Lower lobe of right lung (tissue), 2 donors: Measurements from ENCODE around the gene EVA1C. TPM values are rescaled to one million over a fixed set of nuclear protein-coding genes. Genes with fewer than 3 reads are reported as not detected.
"Not testable (repeated sequence)": the region's sequence is repeated elsewhere in the genome, so short reads cannot be mapped to it uniquely, and the experiment has no call there.

Experiments
- ATAC-seq, 2 donors: fragments of 200-7000 bp; cut with Tn5 transposase; one replicate each; pipeline ENCODE4 v1.9.1; 2020 to 2022; ENCODE audit warnings: mild to moderate bottlenecking in 2 of 2, moderate library complexity in 2 of 2
- DNase-seq: peaks from one replicate; pipeline ENCODE4 v3.0.0-alpha.2; 2020
- H3K27ac ChIP-seq: fragments of 200-600 bp; one replicate; pipeline ENCODE4 v1.8.0; 2022
- H3K27me3 ChIP-seq: fragments of 200-600 bp; one replicate; pipeline ENCODE4 v1.8.0; 2022; ENCODE audit warnings: low read depth
- H3K36me3 ChIP-seq: fragments of 200-600 bp; one replicate; pipeline ENCODE4 v1.8.0; 2022; ENCODE audit warnings: mild to moderate bottlenecking
- H3K4me1 ChIP-seq: fragments of 200-600 bp; one replicate; pipeline ENCODE4 v1.8.0; 2022
- H3K4me3 ChIP-seq: fragments of 200-600 bp; one replicate; pipeline ENCODE4 v1.8.0; 2022; ENCODE audit warnings: mild to moderate bottlenecking
- H3K9me3 ChIP-seq: fragments of 200-600 bp; one replicate; pipeline ENCODE4 v1.8.0; 2022
- CTCF ChIP-seq: fragments of 200-600 bp; IDR thresholded peaks from one replicate; pipeline ENCODE4 v1.8.0; 2022; ENCODE audit warnings: antibody characterized with exemption, mild to moderate bottlenecking
- intact Hi-C: fragments of 100-400 bp; cut with DNase I; formaldehyde crosslinking; loops from one replicate; pipeline ENCODE4 v1.11.0; 2022
- total RNA-seq: library from RNA; stranded (reverse); fragmentation: NEBNext Ultra II Directional; extraction: Animal tissue kit (Norgen Biotek cat#: 25700); gene quantifications from one replicate; pipeline ENCODE4 v1.2.1, GENCODE V29; 2021
- donor health status: DM: no; HTN: yes; CAD: no; lungs with severe emphysema.

Gene EVA1C
- total RNA-seq, 1 donor from 2014 or later, result 31.8 TPM

GRCh38 chr21:32538147-32538792, 125.8 kb downstream of the EVA1C start:
- Histone ChIP-seq H3K4me3 (no peak overlapping the region), H3K4me1 (no peaks in the 10 kb centered on the region), H3K27ac (no peak overlapping the region), H3K27me3 (no peaks in the 10 kb centered on the region), H3K9me3 (no peaks in the 10 kb centered on the region), H3K36me3 (no peaks in the 10 kb centered on the region)
- TF ChIP-seq CTCF, result no peak
- ATAC-seq (no peak), DNase-seq (no peak)
- intact Hi-C loops, result no loop called here

- DNase-seq (no peak), ATAC-seq (no peak)
- Histone ChIP-seq H3K4me1 (no peaks in the 10 kb centered on the region), H3K4me3 (no peak overlapping the region), H3K27me3 (no peaks in the 10 kb centered on the region), H3K36me3 (no peaks in the 10 kb centered on the region), H3K9me3 (no peaks in the 10 kb centered on the region), H3K27ac (no peak overlapping the region)
- no peak for TF ChIP-seq CTCF
- intact Hi-C loops, result no loop called here
Observed at GRCh38 chr21:32539378-32539777, 126.9 kb downstream of the EVA1C start.

- H3K9me3 ChIP-seq, H3K36me3 ChIP-seq, DNase-seq, H3K4me3 ChIP-seq, H3K27me3 ChIP-seq, H3K4me1 ChIP-seq, intact Hi-C loops, ATAC-seq, H3K27ac ChIP-seq: not testable (repeated sequence)
Observed at GRCh38 chr21:32543056-32543455, 130.6 kb downstream of the EVA1C start.

GRCh38 chr21:32543975-32544374, 131.5 kb downstream of the EVA1C start:
- no peak for ATAC-seq
- Histone ChIP-seq H3K27ac (no peak overlapping the region), H3K4me3 (no peak overlapping the region), H3K27me3 (no peaks in the 10 kb centered on the region), H3K36me3 (no peaks in the 10 kb centered on the region), H3K4me1 (no peaks in the 10 kb centered on the region), H3K9me3 (no peaks in the 10 kb centered on the region)
- DNase-seq, result no peak
- intact Hi-C loops, result no loop called here
- no peak for TF ChIP-seq CTCF

- TF ChIP-seq CTCF, result no peak
- DNase-seq (no peak), ATAC-seq (no peak)
- no peaks in the 10 kb centered on the region for H3K9me3 ChIP-seq
- no peak overlapping the region for H3K27ac ChIP-seq
- H3K36me3 ChIP-seq, result no peaks in the 10 kb centered on the region
- H3K4me3 ChIP-seq, result no peak overlapping the region
- intact Hi-C loops, result no loop called here
- H3K27me3 ChIP-seq, result no peaks in the 10 kb centered on the region
- no peaks in the 10 kb centered on the region for H3K4me1 ChIP-seq
Observed at GRCh38 chr21:32544697-32545096, 132.2 kb downstream of the EVA1C start.

- Histone ChIP-seq H3K4me1 (no peaks in the 10 kb centered on the region), H3K4me3 (no peak overlapping the region), H3K27ac (no peak overlapping the region), H3K27me3 (no peaks in the 10 kb centered on the region), H3K36me3 (no peaks in the 10 kb centered on the region), H3K9me3 (no peaks in the 10 kb centered on the region)
- TF ChIP-seq CTCF, result no peak
- no peak for DNase-seq
- ATAC-seq, result no peak
- intact Hi-C loops, result no loop called here
Observed at GRCh38 chr21:32545948-32546441, 133.5 kb downstream of the EVA1C start.
